ENCODE data around the gene SLC18A2. TPM values are rescaled to one million over a fixed set of nuclear protein-coding genes. Genes with fewer than 3 reads are reported as not detected.
A peak's percentile ranks its signal among the peaks of the same experiment; 100 is the strongest.
"Not testable (repeated sequence)": the region's sequence is repeated elsewhere in the genome, so short reads cannot be mapped to it uniquely, and the experiment has no call there.

The SLC18A2 gene
- total and polyA plus RNA-seq, 7 experiments from 2014 or later, result 0.71 to 6.1 (median 1.4) TPM; not detected in 3

GRCh38 chr10:117277675-117278074 is 36.8 kb downstream of the SLC18A2 start:
- POLR2A ChIA-PET, result no interaction called here
- Mint-ChIP-seq H3K27ac (no peak overlapping the region), H3K4me3 (no peak overlapping the region), H3K9me3 (no peaks in the 10 kb centered on the region), H3K36me3 (peaks cover 0 to 13% (median 0%) of the 10 kb centered on the region in 5 donors), H3K27me3 (no peaks in the 10 kb centered on the region), H3K4me1 (no peaks in the 10 kb centered on the region)
- intact Hi-C loops (cut with micrococcal nuclease), result no loop called here
- ATAC-seq, result no peak
- DNase-seq, result no peak
- H3K27ac ChIP-seq (ENCODE audit: low read depth, low read length), result no peak overlapping the region
- H3K36me3 ChIP-seq (ENCODE audit: control insufficient read depth in 2 of 3, insufficient read depth in 3 of 3, low read length in 3 of 3), result no peaks in the 10 kb centered on the region
- no peaks in the 10 kb centered on the region for H3K4me1 ChIP-seq (ENCODE audit: control insufficient read depth in 2 of 2, insufficient read depth in 2 of 2, low read length in 2 of 2)
- CTCF ChIA-PET, result no interaction called here
- no peaks in the 10 kb centered on the region for H3K9me3 ChIP-seq (ENCODE audit: control insufficient read depth in 2 of 3, low read length in 3 of 3)
- H3K4me3 ChIP-seq (ENCODE audit: low read length), result no peak overlapping the region
- H3K27me3 ChIP-seq (ENCODE audit: control insufficient read depth in 2 of 2, insufficient read depth in 2 of 2, low read length in 2 of 2), result no peaks in the 10 kb centered on the region

- no peak for ATAC-seq
- H3K4me1 Mint-ChIP-seq, result peaks cover 0 to 5% (median 0%) of the 10 kb centered on the region in 7 donors
These were observed 44.0 kb downstream of the SLC18A2 start for GRCh38 chr10:117284716-117285494.

GRCh38 chr10:117290872-117291271 is 50.0 kb downstream of the SLC18A2 start:
- H3K4me1 ChIP-seq (ENCODE audit: control insufficient read depth in 2 of 2, insufficient read depth in 2 of 2, low read length in 2 of 2); H3K27me3 ChIP-seq (ENCODE audit: control insufficient read depth in 2 of 2, insufficient read depth in 2 of 2, low read length in 2 of 2); H3K27ac ChIP-seq (ENCODE audit: low read depth, low read length); H3K9me3 Mint-ChIP-seq; intact Hi-C loops (cut with micrococcal nuclease); ATAC-seq; H3K27me3 Mint-ChIP-seq; DNase-seq; POLR2A ChIA-PET; H3K4me3 ChIP-seq (ENCODE audit: low read length); H3K4me1 Mint-ChIP-seq; H3K27ac Mint-ChIP-seq; H3K4me3 Mint-ChIP-seq; H3K9me3 ChIP-seq (ENCODE audit: control insufficient read depth in 2 of 3, low read length in 3 of 3); CTCF ChIA-PET: not testable (repeated sequence)
- peaks cover 0 to 20% (median 13%) of the 10 kb centered on the region in 5 donors for H3K36me3 Mint-ChIP-seq
- peaks cover 0 to 12% (median 0%) of the 10 kb centered on the region in 3 experiments for H3K36me3 ChIP-seq (ENCODE audit: control insufficient read depth in 2 of 3, insufficient read depth in 3 of 3, low read length in 3 of 3)

More at GRCh38 chr10:117284716-117285494, 44.0 kb downstream of the SLC18A2 start:
- Mint-ChIP-seq H3K9me3 (no peaks in the 10 kb centered on the region), H3K27me3 (no peaks in the 10 kb centered on the region), H3K4me3 (peak overlapping the region in 1 of 10 donors; percentile 45), H3K27ac (peak overlapping the region in 3 of 9 donors; percentile 23 to 76 (median 35)), H3K36me3 (peaks cover 0 to 35% (median 18%) of the 10 kb centered on the region in 5 donors)
- H3K27me3 ChIP-seq (ENCODE audit: control insufficient read depth in 2 of 2, insufficient read depth in 2 of 2, low read length in 2 of 2), result no peaks in the 10 kb centered on the region
- ChIA-PET CTCF (no interaction called here), POLR2A (no interaction called here)
- DNase-seq, result peak in 1 of 9 donors; percentile 37
- no peaks in the 10 kb centered on the region for H3K4me1 ChIP-seq (ENCODE audit: control insufficient read depth in 2 of 2, insufficient read depth in 2 of 2, low read length in 2 of 2)
- intact Hi-C loops (cut with micrococcal nuclease), result no loop called here
- H3K27ac ChIP-seq (ENCODE audit: low read depth, low read length), result no peak overlapping the region
- no peak overlapping the region for H3K4me3 ChIP-seq (ENCODE audit: low read length)
- peaks cover 0 to 33% (median 0%) of the 10 kb centered on the region in 3 experiments for H3K36me3 ChIP-seq (ENCODE audit: control insufficient read depth in 2 of 3, insufficient read depth in 3 of 3, low read length in 3 of 3)
- H3K9me3 ChIP-seq (ENCODE audit: control insufficient read depth in 2 of 3, low read length in 3 of 3), result no peaks in the 10 kb centered on the region

- no peaks in the 10 kb centered on the region for H3K9me3 ChIP-seq (ENCODE audit: control insufficient read depth in 2 of 3, low read length in 3 of 3)
- no peak overlapping the region for H3K4me3 ChIP-seq (ENCODE audit: low read length)
- no peak overlapping the region for H3K4me3 Mint-ChIP-seq
These were observed 53.2 kb downstream of the SLC18A2 start for GRCh38 chr10:117294039-117294645.

GRCh38 chr10:117294735-117295134 is 53.8 kb downstream of the SLC18A2 start:
- Histone ChIP-seq H3K4me3 (ENCODE audit: low read length) (no peak overlapping the region), H3K36me3 (ENCODE audit: control insufficient read depth in 2 of 3, insufficient read depth in 3 of 3, low read length in 3 of 3) (no peaks in the 10 kb centered on the region), H3K27ac (ENCODE audit: low read depth, low read length) (no peak overlapping the region), H3K27me3 (ENCODE audit: control insufficient read depth in 2 of 2, insufficient read depth in 2 of 2, low read length in 2 of 2) (no peaks in the 10 kb centered on the region), H3K4me1 (ENCODE audit: control insufficient read depth in 2 of 2, insufficient read depth in 2 of 2, low read length in 2 of 2) (no peaks in the 10 kb centered on the region), H3K9me3 (ENCODE audit: control insufficient read depth in 2 of 3, low read length in 3 of 3) (no peaks in the 10 kb centered on the region)
- peaks cover 0 to 7% (median 3%) of the 10 kb centered on the region in 11 donors for H3K9me3 Mint-ChIP-seq
- ChIA-PET CTCF (no interaction called here), POLR2A (no interaction called here)
- no peak overlapping the region for H3K4me3 Mint-ChIP-seq
- H3K4me1 Mint-ChIP-seq, result peaks cover 0 to 9% (median 4%) of the 10 kb centered on the region in 7 donors
- H3K27ac Mint-ChIP-seq, result no peak overlapping the region
- peaks cover 2 to 28% (median 17%) of the 10 kb centered on the region in 5 donors for H3K36me3 Mint-ChIP-seq
- DNase-seq (no peak), ATAC-seq (no peak)
- no peaks in the 10 kb centered on the region for H3K27me3 Mint-ChIP-seq
- intact Hi-C loops (cut with micrococcal nuclease), result no loop called here

More at GRCh38 chr10:117294039-117294645, 53.2 kb downstream of the SLC18A2 start:
- Histone ChIP-seq H3K27me3 (ENCODE audit: control insufficient read depth in 2 of 2, insufficient read depth in 2 of 2, low read length in 2 of 2) (no peaks in the 10 kb centered on the region), H3K27ac (ENCODE audit: low read depth, low read length) (no peak overlapping the region), H3K4me1 (ENCODE audit: control insufficient read depth in 2 of 2, insufficient read depth in 2 of 2, low read length in 2 of 2) (no peaks in the 10 kb centered on the region), H3K36me3 (ENCODE audit: control insufficient read depth in 2 of 3, insufficient read depth in 3 of 3, low read length in 3 of 3) (peaks cover 0 to 5% (median 0%) of the 10 kb centered on the region in 3 experiments)
- POLR2A ChIA-PET, result no interaction called here
- Mint-ChIP-seq H3K27me3 (no peaks in the 10 kb centered on the region), H3K9me3 (peaks cover 0 to 3% (median 0%) of the 10 kb centered on the region in 11 donors), H3K36me3 (peaks cover 0 to 28% (median 19%) of the 10 kb centered on the region in 5 donors), H3K4me1 (peaks cover 0 to 9% (median 4%) of the 10 kb centered on the region in 7 donors), H3K27ac (no peak overlapping the region)
- DNase-seq (no peak), ATAC-seq (no peak)
- intact Hi-C loops (cut with micrococcal nuclease), result no loop called here
- CTCF ChIA-PET, result no interaction called here

GRCh38 chr10:117298219-117298618 is 57.3 kb downstream of the SLC18A2 start:
- no peaks in the 10 kb centered on the region for H3K36me3 ChIP-seq (ENCODE audit: control insufficient read depth in 2 of 3, insufficient read depth in 3 of 3, low read length in 3 of 3)
- ATAC-seq (no peak), DNase-seq (no peak)
- Mint-ChIP-seq H3K36me3 (peaks cover 6 to 41% (median 33%) of the 10 kb centered on the region in 5 donors), H3K27ac (no peak overlapping the region), H3K9me3 (peaks cover 0 to 34% (median 11%) of the 10 kb centered on the region in 11 donors), H3K4me3 (no peak overlapping the region), H3K27me3 (no peaks in the 10 kb centered on the region), H3K4me1 (peaks cover 0 to 13% (median 8%) of the 10 kb centered on the region in 7 donors)
- intact Hi-C loops (cut with micrococcal nuclease), result no loop called here
- no peak overlapping the region for H3K4me3 ChIP-seq (ENCODE audit: low read length)
- H3K9me3 ChIP-seq (ENCODE audit: control insufficient read depth in 2 of 3, low read length in 3 of 3), result no peaks in the 10 kb centered on the region
- H3K4me1 ChIP-seq (ENCODE audit: control insufficient read depth in 2 of 2, insufficient read depth in 2 of 2, low read length in 2 of 2), result no peaks in the 10 kb centered on the region
- ChIA-PET CTCF (no interaction called here), POLR2A (no interaction called here)
- H3K27me3 ChIP-seq (ENCODE audit: control insufficient read depth in 2 of 2, insufficient read depth in 2 of 2, low read length in 2 of 2), result no peaks in the 10 kb centered on the region
- H3K27ac ChIP-seq (ENCODE audit: low read depth, low read length), result no peak overlapping the region

All from naive thymus-derived CD4-positive, alpha-beta T cell (primary cell).